ENCODE data around the gene CHERP. TPM values are rescaled to one million over a fixed set of nuclear protein-coding genes. Genes with fewer than 3 reads are reported as not detected.

The CHERP gene
- total RNA-seq, 1 donor from 2014 or later, result 32.6 TPM

- TF ChIP-seq, protein P1, sequence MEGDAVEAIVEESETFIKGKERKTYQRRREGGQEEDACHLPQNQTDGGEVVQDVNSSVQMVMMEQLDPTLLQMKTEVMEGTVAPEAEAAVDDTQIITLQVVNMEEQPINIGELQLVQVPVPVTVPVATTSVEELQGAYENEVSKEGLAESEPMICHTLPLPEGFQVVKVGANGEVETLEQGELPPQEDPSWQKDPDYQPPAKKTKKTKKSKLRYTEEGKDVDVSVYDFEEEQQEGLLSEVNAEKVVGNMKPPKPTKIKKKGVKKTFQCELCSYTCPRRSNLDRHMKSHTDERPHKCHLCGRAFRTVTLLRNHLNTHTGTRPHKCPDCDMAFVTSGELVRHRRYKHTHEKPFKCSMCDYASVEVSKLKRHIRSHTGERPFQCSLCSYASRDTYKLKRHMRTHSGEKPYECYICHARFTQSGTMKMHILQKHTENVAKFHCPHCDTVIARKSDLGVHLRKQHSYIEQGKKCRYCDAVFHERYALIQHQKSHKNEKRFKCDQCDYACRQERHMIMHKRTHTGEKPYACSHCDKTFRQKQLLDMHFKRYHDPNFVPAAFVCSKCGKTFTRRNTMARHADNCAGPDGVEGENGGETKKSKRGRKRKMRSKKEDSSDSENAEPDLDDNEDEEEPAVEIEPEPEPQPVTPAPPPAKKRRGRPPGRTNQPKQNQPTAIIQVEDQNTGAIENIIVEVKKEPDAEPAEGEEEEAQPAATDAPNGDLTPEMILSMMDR (IDR thresholded peaks at IDR 0.05), result no peak
- peaks cover 22% of the 10 kb centered on the region for H3K36me3 Mint-ChIP-seq (ENCODE audit: low read depth)
- no peak overlapping the region for H3K27ac Mint-ChIP-seq (ENCODE audit: unreplicated experiment)
- H3K4me1 Mint-ChIP-seq (ENCODE audit: low read depth), result no peaks in the 10 kb centered on the region
- no peaks in the 10 kb centered on the region for H3K9me3 Mint-ChIP-seq (ENCODE audit: low read depth)
- no peaks in the 10 kb centered on the region for H3K27me3 Mint-ChIP-seq (ENCODE audit: low read depth)
- no peak for DNase-seq (ENCODE audit: low spot score)
- H3K4me3 Mint-ChIP-seq (ENCODE audit: unreplicated experiment), result no peak overlapping the region
Observed at GRCh38 chr19:16531380-16531669, 10.9 kb downstream of the CHERP start.

DNA sequence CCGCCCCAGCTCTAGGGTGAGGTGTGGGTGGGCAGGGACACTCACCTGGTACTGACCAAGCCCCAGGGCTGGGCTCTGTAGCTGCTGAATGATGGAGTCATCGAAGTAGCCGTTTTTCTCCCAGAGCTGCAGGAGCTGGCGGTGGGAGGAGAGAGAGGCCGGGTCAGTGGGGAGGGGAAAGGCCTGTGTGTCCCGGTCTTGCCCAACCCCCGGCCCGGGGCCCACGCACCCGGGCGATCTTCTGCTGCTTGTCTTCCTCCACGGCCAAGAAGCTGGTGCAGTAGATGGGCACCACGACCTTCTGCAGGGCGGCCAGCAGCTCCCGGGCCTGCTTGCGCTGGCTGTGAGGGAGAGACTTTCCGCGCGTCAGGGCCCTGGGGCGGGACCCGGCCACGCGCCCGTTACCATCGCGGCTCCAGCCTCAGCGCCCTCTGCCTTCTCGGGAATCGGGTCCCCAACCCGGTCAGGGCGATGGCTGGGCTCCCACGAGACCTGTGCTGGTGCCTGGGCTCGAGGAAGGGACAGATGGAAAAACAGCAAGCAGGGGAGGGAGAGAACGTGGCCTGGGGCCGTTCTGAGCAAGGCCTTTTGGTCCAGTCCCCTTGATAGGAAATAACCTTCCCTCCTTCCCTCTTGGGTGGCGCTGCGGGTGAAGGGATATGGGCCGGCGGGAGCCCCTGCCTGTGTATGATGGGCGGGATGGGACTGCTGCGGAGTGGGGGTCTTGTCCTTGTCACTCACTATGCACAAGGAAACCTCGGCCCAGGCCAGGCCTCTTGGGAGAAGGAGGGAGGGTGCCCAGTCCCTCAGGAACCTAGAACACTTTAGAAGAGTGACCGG is 11.5 kb downstream of the CHERP start:
- Mint-ChIP-seq H3K9me3 (ENCODE audit: low read depth) (no peaks in the 10 kb centered on the region), H3K4me3 (ENCODE audit: unreplicated experiment) (no peak overlapping the region), H3K27me3 (ENCODE audit: low read depth) (no peaks in the 10 kb centered on the region), H3K36me3 (ENCODE audit: low read depth) (peaks cover 22% of the 10 kb centered on the region), H3K4me1 (ENCODE audit: low read depth) (no peaks in the 10 kb centered on the region), H3K27ac (ENCODE audit: unreplicated experiment) (no peak overlapping the region)
- no peak for DNase-seq (ENCODE audit: low spot score)
- TF ChIP-seq, protein P1 (IDR thresholded peaks at IDR 0.05), result no peak

DNA sequence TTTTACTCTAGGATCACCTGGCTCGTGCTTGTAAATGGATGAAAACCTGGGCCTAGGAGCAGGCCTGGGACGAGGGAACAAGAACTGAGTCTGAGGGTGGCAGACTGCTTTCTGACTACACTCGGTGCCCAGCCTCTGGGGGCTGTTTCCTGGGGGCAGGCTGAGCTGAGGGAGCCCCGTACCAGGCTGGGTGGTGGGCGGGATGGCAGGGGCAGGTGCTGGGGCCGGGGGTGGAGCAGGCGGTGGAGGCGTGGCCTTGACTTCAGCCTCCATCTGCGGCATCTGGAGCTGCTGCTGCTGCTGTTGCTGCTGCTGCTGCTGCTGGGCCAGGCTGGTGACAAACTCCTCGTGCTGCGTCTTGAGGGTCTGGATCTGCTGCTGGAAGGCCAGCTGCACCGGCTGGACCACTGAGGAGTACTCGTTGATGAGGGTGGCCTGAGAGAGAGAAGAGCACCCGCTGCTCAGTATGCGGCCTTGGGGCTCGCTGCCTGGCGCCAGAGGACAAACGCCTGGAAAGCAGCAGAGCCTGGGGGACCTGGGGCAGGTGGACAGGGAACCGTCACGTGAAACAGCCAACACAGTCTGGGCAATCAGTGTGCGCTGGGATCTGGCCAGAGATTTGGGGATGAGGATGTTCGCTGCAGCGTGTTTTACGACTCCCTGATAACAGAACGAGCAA is 12.6 kb downstream of the CHERP start:
- TF ChIP-seq, protein P1 (IDR thresholded peaks at IDR 0.05), result no peak
- no peaks in the 10 kb centered on the region for H3K4me1 Mint-ChIP-seq (ENCODE audit: low read depth)
- H3K27ac Mint-ChIP-seq (ENCODE audit: unreplicated experiment), result no peak overlapping the region
- peaks cover 22% of the 10 kb centered on the region for H3K36me3 Mint-ChIP-seq (ENCODE audit: low read depth)
- H3K4me3 Mint-ChIP-seq (ENCODE audit: unreplicated experiment), result no peak overlapping the region
- H3K9me3 Mint-ChIP-seq (ENCODE audit: low read depth), result no peaks in the 10 kb centered on the region
- no peaks in the 10 kb centered on the region for H3K27me3 Mint-ChIP-seq (ENCODE audit: low read depth)
- no peak for DNase-seq (ENCODE audit: low spot score)

GRCh38 chr19:16527971-16528521 is 14.2 kb downstream of the CHERP start:
- no peaks in the 10 kb centered on the region for H3K27me3 Mint-ChIP-seq (ENCODE audit: low read depth)
- no peaks in the 10 kb centered on the region for H3K4me1 Mint-ChIP-seq (ENCODE audit: low read depth)
- no peak overlapping the region for H3K4me3 Mint-ChIP-seq (ENCODE audit: unreplicated experiment)
- DNase-seq (ENCODE audit: low spot score), result no peak
- H3K27ac Mint-ChIP-seq (ENCODE audit: unreplicated experiment), result no peak overlapping the region
- peaks cover 21% of the 10 kb centered on the region for H3K36me3 Mint-ChIP-seq (ENCODE audit: low read depth)
- H3K9me3 Mint-ChIP-seq (ENCODE audit: low read depth), result no peaks in the 10 kb centered on the region
- TF ChIP-seq, protein P1 (IDR thresholded peaks at IDR 0.05), result peak; percentile 66

- TF ChIP-seq, protein P1 (IDR thresholded peaks at IDR 0.05), result no peak
- Mint-ChIP-seq H3K27me3 (ENCODE audit: low read depth) (no peaks in the 10 kb centered on the region), H3K4me3 (ENCODE audit: unreplicated experiment) (no peak overlapping the region), H3K4me1 (ENCODE audit: low read depth) (no peaks in the 10 kb centered on the region), H3K27ac (ENCODE audit: unreplicated experiment) (no peak overlapping the region), H3K36me3 (ENCODE audit: low read depth) (peaks cover 24% of the 10 kb centered on the region), H3K9me3 (ENCODE audit: low read depth) (no peaks in the 10 kb centered on the region)
- DNase-seq (ENCODE audit: low spot score), result no peak
Observed at GRCh38 chr19:16527334-16527935, 14.8 kb downstream of the CHERP start.
